Measurements from ENCODE around the gene C1RL.

DNA sequence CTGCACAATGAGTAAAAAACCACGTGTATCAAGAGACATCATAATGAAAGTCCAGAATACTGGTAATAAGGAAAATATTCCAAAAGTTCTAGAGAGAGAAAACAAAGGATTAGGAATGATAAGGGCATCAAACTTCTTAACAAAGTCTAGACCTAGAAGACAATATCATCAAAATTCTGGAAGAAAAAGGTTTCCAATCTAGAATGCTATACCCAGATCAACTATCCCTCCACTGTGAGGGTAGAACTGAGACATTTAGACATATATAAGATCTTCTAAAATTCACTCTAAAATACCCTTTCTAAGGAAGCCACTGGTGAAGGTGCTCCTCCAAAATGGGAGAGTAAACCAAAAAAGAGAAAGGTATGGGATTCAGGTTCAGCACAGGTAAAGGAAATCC, 2.9 kb downstream of the C1RL start:
- no peak for TF ChIP-seq POLR2A (IDR thresholded peaks at IDR 0.05)
- TF ChIP-seq, protein P1, sequence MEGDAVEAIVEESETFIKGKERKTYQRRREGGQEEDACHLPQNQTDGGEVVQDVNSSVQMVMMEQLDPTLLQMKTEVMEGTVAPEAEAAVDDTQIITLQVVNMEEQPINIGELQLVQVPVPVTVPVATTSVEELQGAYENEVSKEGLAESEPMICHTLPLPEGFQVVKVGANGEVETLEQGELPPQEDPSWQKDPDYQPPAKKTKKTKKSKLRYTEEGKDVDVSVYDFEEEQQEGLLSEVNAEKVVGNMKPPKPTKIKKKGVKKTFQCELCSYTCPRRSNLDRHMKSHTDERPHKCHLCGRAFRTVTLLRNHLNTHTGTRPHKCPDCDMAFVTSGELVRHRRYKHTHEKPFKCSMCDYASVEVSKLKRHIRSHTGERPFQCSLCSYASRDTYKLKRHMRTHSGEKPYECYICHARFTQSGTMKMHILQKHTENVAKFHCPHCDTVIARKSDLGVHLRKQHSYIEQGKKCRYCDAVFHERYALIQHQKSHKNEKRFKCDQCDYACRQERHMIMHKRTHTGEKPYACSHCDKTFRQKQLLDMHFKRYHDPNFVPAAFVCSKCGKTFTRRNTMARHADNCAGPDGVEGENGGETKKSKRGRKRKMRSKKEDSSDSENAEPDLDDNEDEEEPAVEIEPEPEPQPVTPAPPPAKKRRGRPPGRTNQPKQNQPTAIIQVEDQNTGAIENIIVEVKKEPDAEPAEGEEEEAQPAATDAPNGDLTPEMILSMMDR (IDR thresholded peaks at IDR 0.05): no peak
- TF ChIP-seq EP300 (IDR thresholded peaks at IDR 0.05): no peak

Data from ovary (tissue), 3 donors.